Measurements from ENCODE around the gene CD180. TPM values are rescaled to one million over a fixed set of nuclear protein-coding genes. Genes with fewer than 3 reads are reported as not detected.

The CD180 gene
- total RNA-seq, 1 donor from 2014 or later, result not detected

- no peaks in the 10 kb centered on the region for H3K27me3 Mint-ChIP-seq (ENCODE audit: low read depth)
- no peak overlapping the region for H3K4me3 Mint-ChIP-seq
- H3K27ac Mint-ChIP-seq, result no peak overlapping the region
- no peak for TF ChIP-seq CTCF (IDR thresholded peaks at IDR 0.05; ENCODE audit: unreplicated experiment)
- peaks cover 33% of the 10 kb centered on the region for H3K4me1 Mint-ChIP-seq
- no peak for DNase-seq (ENCODE audit: low spot score in 2 of 2, unreplicated experiment in 2 of 2)
- no peaks in the 10 kb centered on the region for H3K36me3 Mint-ChIP-seq
- peaks cover 5% of the 10 kb centered on the region for H3K9me3 Mint-ChIP-seq
These were observed 39.0 kb upstream of the CD180 start for GRCh38 chr5:67235399-67236110.

DNA sequence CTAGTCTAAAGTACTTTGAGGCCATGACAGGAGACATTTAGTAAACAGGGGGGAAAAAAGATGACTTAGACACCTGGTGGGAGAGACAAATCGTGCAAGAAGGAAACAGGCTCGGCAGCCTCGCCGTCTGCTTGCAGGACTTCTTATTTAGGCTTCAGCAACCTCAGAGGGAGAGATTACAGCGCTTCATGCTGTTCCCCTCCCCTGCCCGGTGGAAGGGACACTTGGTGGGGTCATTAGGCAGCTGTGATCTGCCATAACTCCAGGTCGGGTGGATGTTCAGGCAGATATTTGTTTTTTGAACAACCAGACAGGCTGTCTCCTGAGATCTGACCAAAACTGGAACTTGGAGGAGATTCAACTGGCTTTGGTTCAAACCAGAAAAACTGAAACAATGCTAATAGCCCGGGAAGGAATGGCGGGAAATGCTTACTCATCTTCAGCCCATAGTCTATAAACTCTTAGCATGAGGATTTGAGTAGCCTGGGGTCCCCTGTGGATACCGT is 38.1 kb upstream of the CD180 start:
- no peak for TF ChIP-seq CTCF (IDR thresholded peaks at IDR 0.05; ENCODE audit: unreplicated experiment)
- DNase-seq (ENCODE audit: low spot score in 2 of 2, unreplicated experiment in 2 of 2), result no peak
- no peaks in the 10 kb centered on the region for H3K27me3 Mint-ChIP-seq (ENCODE audit: low read depth)
- no peaks in the 10 kb centered on the region for H3K36me3 Mint-ChIP-seq
- peaks cover 12% of the 10 kb centered on the region for H3K9me3 Mint-ChIP-seq
- H3K4me1 Mint-ChIP-seq, result peaks cover 33% of the 10 kb centered on the region
- peak overlapping the region; percentile 34 for H3K4me3 Mint-ChIP-seq
- H3K27ac Mint-ChIP-seq, result peak overlapping the region; percentile 89

GRCh38 chr5:67233075-67233474 is 36.5 kb upstream of the CD180 start:
- no peak for TF ChIP-seq CTCF (IDR thresholded peaks at IDR 0.05; ENCODE audit: unreplicated experiment)
- Mint-ChIP-seq H3K4me1 (peaks cover 24% of the 10 kb centered on the region), H3K9me3 (peaks cover 17% of the 10 kb centered on the region), H3K27ac (no peak overlapping the region), H3K4me3 (no peak overlapping the region), H3K36me3 (no peaks in the 10 kb centered on the region), H3K27me3 (ENCODE audit: low read depth) (no peaks in the 10 kb centered on the region)
- DNase-seq (ENCODE audit: low spot score in 2 of 2, unreplicated experiment in 2 of 2), result no peak

DNA sequence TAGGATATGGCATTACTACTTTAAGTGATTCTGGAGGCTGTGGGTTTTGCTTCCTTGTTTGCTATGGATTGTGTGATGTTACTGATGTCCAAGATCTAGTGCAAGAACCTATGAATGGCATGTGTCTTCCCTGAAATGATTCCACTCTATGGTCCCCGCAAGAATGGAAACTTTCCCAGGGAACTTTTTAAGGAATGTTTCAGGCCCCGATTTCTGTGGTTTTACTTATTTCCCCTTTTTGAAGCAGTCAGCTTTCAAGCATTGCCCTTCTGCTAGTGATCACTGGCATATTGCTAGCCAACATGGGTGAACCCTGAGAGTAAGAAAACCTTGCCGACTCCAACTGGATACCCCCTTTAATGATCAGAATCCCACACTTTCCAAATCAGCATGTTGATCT is 26.6 kb upstream of the CD180 start:
- Mint-ChIP-seq H3K4me3 (no peak overlapping the region), H3K4me1 (no peaks in the 10 kb centered on the region), H3K27ac (no peak overlapping the region), H3K36me3 (no peaks in the 10 kb centered on the region), H3K27me3 (ENCODE audit: low read depth) (peaks cover 3% of the 10 kb centered on the region), H3K9me3 (peaks cover 5% of the 10 kb centered on the region)
- TF ChIP-seq CTCF (IDR thresholded peaks at IDR 0.05; ENCODE audit: unreplicated experiment), result no peak
- DNase-seq (ENCODE audit: low spot score in 2 of 2, unreplicated experiment in 2 of 2), result no peak

GRCh38 chr5:67222243-67223025 is 25.8 kb upstream of the CD180 start:
- Mint-ChIP-seq H3K27ac (no peak overlapping the region), H3K27me3 (ENCODE audit: low read depth) (peaks cover 11% of the 10 kb centered on the region), H3K4me1 (no peaks in the 10 kb centered on the region), H3K36me3 (no peaks in the 10 kb centered on the region), H3K9me3 (peaks cover 5% of the 10 kb centered on the region), H3K4me3 (no peak overlapping the region)
- TF ChIP-seq CTCF (IDR thresholded peaks at IDR 0.05; ENCODE audit: unreplicated experiment), result no peak
- no peak for DNase-seq (ENCODE audit: low spot score in 2 of 2, unreplicated experiment in 2 of 2)

Data from mesothelial cell of epicardium (in vitro differentiated cells).